Measurements from ENCODE around the gene NES. TPM values are rescaled to one million over a fixed set of nuclear protein-coding genes. Genes with fewer than 3 reads are reported as not detected.

Gene NES
- total RNA-seq, 1 donor from 2014 or later = 76.8 TPM

DNA sequence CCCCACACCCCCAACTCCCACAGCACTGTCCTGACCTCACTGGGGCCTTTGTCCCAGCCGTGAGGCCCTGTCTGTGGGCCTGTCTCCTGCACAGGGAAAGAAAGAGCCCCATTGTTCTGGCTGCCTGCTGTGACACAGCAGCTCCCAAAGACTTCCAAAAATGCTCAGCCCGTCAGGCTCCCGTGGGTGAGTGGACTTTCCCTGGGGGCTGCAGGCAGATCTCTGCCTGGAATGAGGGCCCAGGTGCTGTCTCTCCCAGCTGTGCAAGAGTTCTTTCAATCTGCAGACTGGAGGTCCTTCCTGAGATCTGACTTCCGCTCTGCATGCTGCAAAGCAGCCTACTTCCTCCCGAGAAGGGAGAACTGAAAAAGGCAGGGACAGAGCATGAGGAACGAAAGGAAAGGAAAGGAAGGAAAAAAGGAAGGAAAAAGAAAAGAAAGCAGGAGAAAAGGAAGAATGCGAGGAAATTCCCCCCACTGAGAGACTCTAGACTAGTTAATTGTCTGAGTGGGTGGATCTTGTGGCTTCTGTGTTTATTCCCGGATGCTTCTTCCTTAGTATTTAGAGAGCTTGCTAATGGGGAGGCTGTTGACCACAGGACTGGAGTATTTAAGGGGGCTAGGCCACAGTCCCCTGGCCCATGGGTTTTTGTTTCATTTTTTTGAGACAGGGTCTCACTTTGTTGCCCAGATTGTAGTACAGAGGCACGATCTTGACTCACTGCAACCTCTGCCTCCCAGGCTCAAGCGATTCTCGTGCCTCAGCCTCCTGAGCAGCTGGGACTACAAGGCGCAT is 15.0 kb downstream of the NES start:
- no peak for DNase-seq (ENCODE audit: low read depth)
- Histone ChIP-seq H3K27me3 (ENCODE audit: control insufficient read depth, insufficient read depth, low read length) (peaks cover 4% of the 10 kb centered on the region), H3K4me3 (ENCODE audit: low read depth, low read length) (no peak overlapping the region), H3K36me3 (ENCODE audit: control insufficient read depth, insufficient read depth, low read length) (no peaks in the 10 kb centered on the region)
- TF ChIP-seq, protein P1, sequence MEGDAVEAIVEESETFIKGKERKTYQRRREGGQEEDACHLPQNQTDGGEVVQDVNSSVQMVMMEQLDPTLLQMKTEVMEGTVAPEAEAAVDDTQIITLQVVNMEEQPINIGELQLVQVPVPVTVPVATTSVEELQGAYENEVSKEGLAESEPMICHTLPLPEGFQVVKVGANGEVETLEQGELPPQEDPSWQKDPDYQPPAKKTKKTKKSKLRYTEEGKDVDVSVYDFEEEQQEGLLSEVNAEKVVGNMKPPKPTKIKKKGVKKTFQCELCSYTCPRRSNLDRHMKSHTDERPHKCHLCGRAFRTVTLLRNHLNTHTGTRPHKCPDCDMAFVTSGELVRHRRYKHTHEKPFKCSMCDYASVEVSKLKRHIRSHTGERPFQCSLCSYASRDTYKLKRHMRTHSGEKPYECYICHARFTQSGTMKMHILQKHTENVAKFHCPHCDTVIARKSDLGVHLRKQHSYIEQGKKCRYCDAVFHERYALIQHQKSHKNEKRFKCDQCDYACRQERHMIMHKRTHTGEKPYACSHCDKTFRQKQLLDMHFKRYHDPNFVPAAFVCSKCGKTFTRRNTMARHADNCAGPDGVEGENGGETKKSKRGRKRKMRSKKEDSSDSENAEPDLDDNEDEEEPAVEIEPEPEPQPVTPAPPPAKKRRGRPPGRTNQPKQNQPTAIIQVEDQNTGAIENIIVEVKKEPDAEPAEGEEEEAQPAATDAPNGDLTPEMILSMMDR (IDR thresholded peaks at IDR 0.05; ENCODE audit: insufficient read depth, low read length, poor library complexity, severe bottlenecking) = no peak

DNA sequence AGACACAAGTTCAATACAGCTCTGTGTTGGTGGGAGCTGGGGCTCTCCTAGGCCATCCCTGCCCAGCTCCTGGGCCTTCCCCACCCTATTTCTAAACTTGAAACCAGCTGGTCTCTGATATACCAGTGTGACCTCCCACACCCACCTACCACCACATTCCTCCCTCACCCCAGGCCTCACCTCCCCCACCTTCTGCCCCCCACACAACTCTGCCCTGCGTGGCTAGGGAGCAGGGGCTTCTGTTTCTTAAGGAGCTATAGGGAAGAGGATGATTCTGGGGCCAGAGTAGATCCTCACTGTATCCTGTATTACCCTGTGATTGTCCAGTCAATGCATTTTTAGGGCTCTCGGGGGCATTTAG is 16.5 kb downstream of the NES start:
- DNase-seq (ENCODE audit: low read depth) = no peak
- H3K36me3 ChIP-seq (ENCODE audit: control insufficient read depth, insufficient read depth, low read length) = no peaks in the 10 kb centered on the region
- TF ChIP-seq, protein P1 (IDR thresholded peaks at IDR 0.05; ENCODE audit: insufficient read depth, low read length, poor library complexity, severe bottlenecking) = no peak
- peaks cover 19% of the 10 kb centered on the region for H3K27me3 ChIP-seq (ENCODE audit: control insufficient read depth, insufficient read depth, low read length)
- peak overlapping the region; percentile 39 for H3K4me3 ChIP-seq (ENCODE audit: low read depth, low read length)

DNA sequence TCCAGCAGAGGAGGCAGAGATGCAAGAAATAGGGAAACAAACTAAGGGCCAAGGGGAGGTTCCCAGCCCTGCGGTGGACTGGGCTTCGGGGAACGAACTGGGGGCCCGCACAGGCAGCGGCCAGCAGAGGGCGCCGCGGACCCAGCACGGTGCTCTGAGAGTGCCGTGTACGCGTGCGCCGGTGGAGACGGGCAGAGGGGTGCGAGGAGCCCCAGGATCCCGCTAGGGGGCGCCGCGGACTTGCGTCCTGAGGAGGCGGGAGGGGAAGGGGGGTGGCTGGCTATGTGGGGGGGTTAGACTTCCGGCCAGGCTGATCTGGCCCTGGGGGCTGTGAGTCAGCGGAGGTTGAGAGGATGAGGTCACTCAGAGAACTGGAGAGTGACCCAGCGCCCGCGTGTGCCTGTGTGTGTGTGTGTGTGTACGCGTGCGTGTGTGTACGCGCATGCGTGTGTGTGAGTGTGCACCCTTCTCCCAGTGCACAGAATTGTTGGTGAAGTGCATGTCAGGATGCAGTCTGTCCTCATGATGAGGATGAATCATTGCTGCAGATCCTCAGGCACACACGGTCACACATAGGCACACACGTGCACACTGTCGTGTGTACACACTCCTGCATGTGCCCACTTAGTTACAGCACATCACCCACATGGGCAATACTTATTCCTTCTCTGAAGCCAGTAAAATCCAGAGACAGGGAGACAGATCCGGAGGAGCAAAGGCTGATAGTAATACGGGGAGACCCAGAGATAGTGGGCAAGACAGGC is 17.0 kb downstream of the NES start:
- peak; percentile 86 for DNase-seq (ENCODE audit: low read depth)
- Histone ChIP-seq H3K36me3 (ENCODE audit: control insufficient read depth, insufficient read depth, low read length) (no peaks in the 10 kb centered on the region), H3K27me3 (ENCODE audit: control insufficient read depth, insufficient read depth, low read length) (peaks cover 24% of the 10 kb centered on the region), H3K4me3 (ENCODE audit: low read depth, low read length) (peak overlapping the region; percentile 39)
- TF ChIP-seq, protein P1 (IDR thresholded peaks at IDR 0.05; ENCODE audit: insufficient read depth, low read length, poor library complexity, severe bottlenecking) = peak; percentile 100

DNA sequence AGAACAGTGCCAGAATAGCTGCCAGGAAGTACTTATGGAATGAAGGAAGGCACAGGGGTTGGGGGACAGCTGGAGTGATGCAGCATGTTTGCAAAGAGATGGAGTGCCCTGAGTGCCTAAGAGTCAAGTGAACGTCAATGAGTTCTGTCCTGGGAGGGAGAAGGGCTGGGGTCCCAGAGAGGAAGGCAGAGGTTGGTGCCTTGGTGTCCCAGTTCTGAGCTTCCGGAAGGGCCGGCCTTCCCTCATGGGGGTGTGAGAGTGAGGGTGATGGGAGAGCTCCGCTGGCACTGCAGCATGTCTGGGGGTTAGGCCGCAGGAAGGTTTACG is 17.6 kb downstream of the NES start:
- TF ChIP-seq, protein P1 (IDR thresholded peaks at IDR 0.05; ENCODE audit: insufficient read depth, low read length, poor library complexity, severe bottlenecking) = no peak
- Histone ChIP-seq H3K4me3 (ENCODE audit: low read depth, low read length) (peak overlapping the region; percentile 9), H3K27me3 (ENCODE audit: control insufficient read depth, insufficient read depth, low read length) (peaks cover 29% of the 10 kb centered on the region), H3K36me3 (ENCODE audit: control insufficient read depth, insufficient read depth, low read length) (no peaks in the 10 kb centered on the region)
- no peak for DNase-seq (ENCODE audit: low read depth)

DNA sequence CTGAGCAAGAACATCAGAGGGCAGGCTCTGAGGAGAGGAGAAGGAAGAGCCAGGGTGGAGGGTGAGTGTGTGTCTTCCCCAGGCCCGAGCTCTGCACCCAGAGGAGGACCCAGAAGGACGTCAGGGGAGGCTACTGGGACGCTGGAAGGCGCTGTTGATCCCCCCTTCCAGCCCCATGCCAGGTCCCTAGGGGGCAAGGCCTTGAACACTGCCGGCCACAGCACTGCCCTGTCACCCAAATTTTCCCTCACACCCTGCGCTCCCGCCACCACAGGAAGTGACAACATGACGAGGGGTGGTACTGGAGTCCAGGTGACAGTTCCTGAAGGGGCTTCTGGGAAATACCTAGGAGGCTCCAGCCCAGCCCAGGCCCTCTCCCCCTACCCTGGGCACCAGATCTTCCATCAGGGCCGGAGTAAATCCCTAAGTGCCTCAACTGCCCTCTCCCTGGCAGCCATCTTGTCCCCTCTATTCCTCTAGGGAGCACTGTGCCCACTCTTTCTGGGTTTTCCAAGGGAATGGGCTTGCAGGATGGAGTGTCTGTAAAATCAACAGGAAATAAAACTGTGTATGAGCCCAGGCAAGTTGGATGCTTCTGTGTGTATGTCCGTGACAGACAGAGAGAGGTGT is 18.1 kb downstream of the NES start:
- H3K4me3 ChIP-seq (ENCODE audit: low read depth, low read length) = no peak overlapping the region
- H3K36me3 ChIP-seq (ENCODE audit: control insufficient read depth, insufficient read depth, low read length) = no peaks in the 10 kb centered on the region
- no peak for DNase-seq (ENCODE audit: low read depth)
- TF ChIP-seq, protein P1 (IDR thresholded peaks at IDR 0.05; ENCODE audit: insufficient read depth, low read length, poor library complexity, severe bottlenecking) = no peak
- peaks cover 32% of the 10 kb centered on the region for H3K27me3 ChIP-seq (ENCODE audit: control insufficient read depth, insufficient read depth, low read length)

Data from kidney epithelial cell (primary cell).